Smooth muscle cell (in vitro differentiated cells): ENCODE measurements around the gene RABL6. TPM values are rescaled to one million over a fixed set of nuclear protein-coding genes. Genes with fewer than 3 reads are reported as not detected.

Source experiments
- DNase-seq: peaks from one replicate; lab custom pipeline; 2025; ENCODE audit not compliant: unreplicated experiment; lab: John Stamatoyannopoulos, UW
- H2AFZ ChIP-seq: fragments of 200-600 bp; sonication (generic); 2 replicates; pipeline ENCODE4 v1.6.0; 2016; ENCODE audit warnings: antibody characterized with exemption, low read depth, mild to moderate bottlenecking
- H3F3A ChIP-seq: fragments of 200-600 bp; sonication (generic); 2 replicates; pipeline ENCODE4 v1.6.0; 2017; ENCODE audit warnings: antibody characterized with exemption, low read depth
- H3K27ac ChIP-seq: fragments of 200-600 bp; sonication (generic); 2 replicates; pipeline ENCODE4 v1.5.1; 2016; ENCODE audit warnings: low read depth, mild to moderate bottlenecking
- H3K27me3 ChIP-seq: fragments of 200-600 bp; sonication (generic); 2 replicates; pipeline ENCODE4 v1.6.1; 2016; ENCODE audit warnings: low read depth, mild to moderate bottlenecking
- H3K36me3 ChIP-seq: fragments of 200-600 bp; sonication (generic); 2 replicates; pipeline ENCODE4 v1.5.1; 2016; ENCODE audit warnings: low read depth
- H3K4me1 ChIP-seq: fragments of 200-600 bp; sonication (generic); 2 replicates; pipeline ENCODE4 v1.5.1; 2016; ENCODE audit warnings: low read depth
- H3K4me2 ChIP-seq: fragments of 200-600 bp; sonication (generic); 2 replicates; pipeline ENCODE4 v1.6.0; 2016; ENCODE audit warnings: mild to moderate bottlenecking
- H3K4me3 ChIP-seq: fragments of 200-600 bp; sonication (generic); 2 replicates; pipeline ENCODE4 v1.5.1; 2016; ENCODE audit warnings: mild to moderate bottlenecking
- H3K79me2 ChIP-seq: fragments of 200-600 bp; sonication (generic); 2 replicates; pipeline ENCODE4 v1.6.0; 2016; ENCODE audit warnings: low read depth, mild to moderate bottlenecking
- H3K9ac ChIP-seq: fragments of 200-600 bp; sonication (generic); 2 replicates; pipeline ENCODE4 v1.6.0; 2016; ENCODE audit warnings: low read depth
- H3K9me3 ChIP-seq: fragments of 200-600 bp; sonication (generic); replicated peaks from 2 replicates; pipeline ENCODE4 v1.5.1; 2016; ENCODE audit warnings: low read depth
- H4K20me1 ChIP-seq: fragments of 200-600 bp; sonication (generic); 2 replicates; pipeline ENCODE4 v1.6.0; 2016; ENCODE audit warnings: low read depth
- WGBS: methylation state at CpG from one replicate; pipeline ENCODE4 v1.1.7; 2016; ENCODE audit warnings: low lambda C conversion rate; 5-methylcytosine and 5-hydroxymethylcytosine counted together
- polyA plus RNA-seq: library from polyadenylated mRNA; unstranded; fragments of >200 nt; fragmentation: Nextera tagmentation; extraction: Ambion mirVana; gene quantifications from 2 replicates; pipeline ENCODE4 v1.2.1, GENCODE V29; 2016
- total RNA-seq: library from RNA; depleted of rRNA; stranded (reverse); fragments of >200 nt; gene quantifications from 2 replicates; pipeline ENCODE4 v1.2.3, GENCODE V29; 2014
- TF ChIP-seq, protein P1 (sequence below): fragments of 200-600 bp; sonication (generic); IDR thresholded peaks from 2 replicates; pipeline ENCODE4 v1.5.1; 2017; ENCODE audit warnings: borderline replicate concordance, mild to moderate bottlenecking, antibody characterized with exemption; ENCODE audit not compliant: insufficient read depth, poor library complexity, severe bottlenecking

RABL6 gene
- total and polyA plus RNA-seq, 2 experiments from 2014 or later: 54.3 to 81.6 TPM

- H2AFZ ChIP-seq: no peak overlapping the region
Observed at GRCh38 chr9:136846376-136847087, 38.8 kb downstream of the RABL6 start.

GRCh38 chr9:136847088-136847825, 39.5 kb downstream of the RABL6 start:
- H3K79me2 ChIP-seq: peaks cover 14% of the 10 kb centered on the region
- H3K9me3 ChIP-seq: no peaks in the 10 kb centered on the region
- H3K27me3 ChIP-seq: no peaks in the 10 kb centered on the region
- H3K4me3 ChIP-seq: peak overlapping the region; percentile 93
- H3K27ac ChIP-seq: peak overlapping the region; percentile 86
- H2AFZ ChIP-seq: no peak overlapping the region
- DNase-seq: peak; percentile 85
- H3K4me2 ChIP-seq: peak overlapping the region; percentile 100
- peaks cover 5% of the 10 kb centered on the region for H3F3A ChIP-seq
- no peaks in the 10 kb centered on the region for H3K36me3 ChIP-seq
- 2% methylated on average over 40 of the region's 75 CpGs for WGBS
- peaks cover 13% of the 10 kb centered on the region for H4K20me1 ChIP-seq
- TF ChIP-seq, protein P1, sequence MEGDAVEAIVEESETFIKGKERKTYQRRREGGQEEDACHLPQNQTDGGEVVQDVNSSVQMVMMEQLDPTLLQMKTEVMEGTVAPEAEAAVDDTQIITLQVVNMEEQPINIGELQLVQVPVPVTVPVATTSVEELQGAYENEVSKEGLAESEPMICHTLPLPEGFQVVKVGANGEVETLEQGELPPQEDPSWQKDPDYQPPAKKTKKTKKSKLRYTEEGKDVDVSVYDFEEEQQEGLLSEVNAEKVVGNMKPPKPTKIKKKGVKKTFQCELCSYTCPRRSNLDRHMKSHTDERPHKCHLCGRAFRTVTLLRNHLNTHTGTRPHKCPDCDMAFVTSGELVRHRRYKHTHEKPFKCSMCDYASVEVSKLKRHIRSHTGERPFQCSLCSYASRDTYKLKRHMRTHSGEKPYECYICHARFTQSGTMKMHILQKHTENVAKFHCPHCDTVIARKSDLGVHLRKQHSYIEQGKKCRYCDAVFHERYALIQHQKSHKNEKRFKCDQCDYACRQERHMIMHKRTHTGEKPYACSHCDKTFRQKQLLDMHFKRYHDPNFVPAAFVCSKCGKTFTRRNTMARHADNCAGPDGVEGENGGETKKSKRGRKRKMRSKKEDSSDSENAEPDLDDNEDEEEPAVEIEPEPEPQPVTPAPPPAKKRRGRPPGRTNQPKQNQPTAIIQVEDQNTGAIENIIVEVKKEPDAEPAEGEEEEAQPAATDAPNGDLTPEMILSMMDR: no peak
- H3K9ac ChIP-seq: no peak overlapping the region
- H3K4me1 ChIP-seq: peaks cover 14% of the 10 kb centered on the region

More at GRCh38 chr9:136846376-136847087, 38.8 kb downstream of the RABL6 start:
- Histone ChIP-seq H3K9me3 (no peaks in the 10 kb centered on the region), H3K79me2 (peaks cover 14% of the 10 kb centered on the region), H3K4me2 (peak overlapping the region; percentile 100), H3F3A (peaks cover 5% of the 10 kb centered on the region), H3K9ac (no peak overlapping the region), H3K27ac (peak overlapping the region; percentile 86), H3K27me3 (no peaks in the 10 kb centered on the region), H3K36me3 (no peaks in the 10 kb centered on the region), H3K4me3 (peak overlapping the region; percentile 93), H3K4me1 (peaks cover 16% of the 10 kb centered on the region), H4K20me1 (peaks cover 19% of the 10 kb centered on the region)
- DNase-seq: no peak
- TF ChIP-seq, protein P1: no peak
- WGBS: 17% methylated on average over 94 of the region's 98 CpGs

GRCh38 chr9:136847826-136848392, 40.2 kb downstream of the RABL6 start:
- H3K9me3 ChIP-seq: no peaks in the 10 kb centered on the region
- H2AFZ ChIP-seq: no peak overlapping the region
- 1% methylated on average over 48 of the region's 48 CpGs for WGBS

More at GRCh38 chr9:136847826-136848392, 40.2 kb downstream of the RABL6 start:
- Histone ChIP-seq H3K79me2 (peaks cover 14% of the 10 kb centered on the region), H3K9ac (peak overlapping the region; percentile 66), H3K27ac (peak overlapping the region; percentile 86), H3K27me3 (no peaks in the 10 kb centered on the region), H3K4me1 (peaks cover 11% of the 10 kb centered on the region), H3K36me3 (no peaks in the 10 kb centered on the region), H3K4me3 (peak overlapping the region; percentile 93), H4K20me1 (peaks cover 13% of the 10 kb centered on the region), H3K4me2 (peak overlapping the region; percentile 100), H3F3A (peaks cover 5% of the 10 kb centered on the region)
- TF ChIP-seq, protein P1: no peak
- peak; percentile 85 for DNase-seq
